GM19239 (cell line): Measurements from ENCODE around the gene SCP2.
"Not testable (repeated sequence)": the region's sequence is repeated elsewhere in the genome, so short reads cannot be mapped to it uniquely, and the experiment has no call there.

ENCODE experiments used
- DNase-seq: peaks from one replicate; pipeline ENCODE4 v3.0.0; 2011; ENCODE audit warnings: low spot score; ENCODE audit not compliant: insufficient read length
- FAIRE-seq: peaks from 2 replicates; lab custom pipeline; 2011; peaks lifted over from hg19 to GRCh38; lab: Jason Lieb, UNC

SCP2 gene

GRCh38 chr1:52915855-52916220 lies 11.2 kb upstream of the SCP2 start:
- FAIRE-seq (no peak), DNase-seq (no peak)

- FAIRE-seq (no peak), DNase-seq (no peak)
Measured at GRCh38 chr1:52916241-52916975, 10.7 kb upstream of the SCP2 start.

GRCh38 chr1:52917156-52917555 lies 9.9 kb upstream of the SCP2 start:
- FAIRE-seq = no peak

GRCh38 chr1:52917581-52917980 lies 9.5 kb upstream of the SCP2 start:
- DNase-seq (no peak), FAIRE-seq (no peak)

More at GRCh38 chr1:52917156-52917555, 9.9 kb upstream of the SCP2 start:
- no peak for DNase-seq

GRCh38 chr1:52918201-52918600 lies 8.9 kb upstream of the SCP2 start:
- DNase-seq (no peak), FAIRE-seq (no peak)

GRCh38 chr1:52919051-52919722 lies 7.9 kb upstream of the SCP2 start:
- FAIRE-seq = no peak
- no peak for DNase-seq

GRCh38 chr1:52919723-52920483 lies 7.2 kb upstream of the SCP2 start:
- FAIRE-seq = no peak
- no peak for DNase-seq

GRCh38 chr1:52920791-52921291 lies 6.2 kb upstream of the SCP2 start:
- no peak for FAIRE-seq
- DNase-seq = no peak

- DNase-seq (no peak), FAIRE-seq (no peak)
Measured at GRCh38 chr1:52925571-52926005, 1.5 kb upstream of the SCP2 start.

- FAIRE-seq (no peak), DNase-seq (no peak)
Measured at GRCh38 chr1:52926864-52927211, 238 bp upstream of the SCP2 start.

- FAIRE-seq = no peak
- DNase-seq = no peak
Measured at GRCh38 chr1:52928015-52928404, 934 bp downstream of the SCP2 start.

GRCh38 chr1:52929019-52929418 lies 1.9 kb downstream of the SCP2 start:
- no peak for DNase-seq
- no peak for FAIRE-seq

GRCh38 chr1:52937433-52938182 lies 10.5 kb downstream of the SCP2 start:
- no peak for FAIRE-seq
- DNase-seq = no peak

- FAIRE-seq = no peak
- no peak for DNase-seq
Measured at GRCh38 chr1:52938183-52938451, 11.0 kb downstream of the SCP2 start.

GRCh38 chr1:52943876-52944416 lies 16.9 kb downstream of the SCP2 start:
- DNase-seq = no peak
- no peak for FAIRE-seq

GRCh38 chr1:52944566-52944965 lies 17.5 kb downstream of the SCP2 start:
- DNase-seq = no peak
- FAIRE-seq = no peak

GRCh38 chr1:52947490-52947889 lies 20.4 kb downstream of the SCP2 start:
- no peak for DNase-seq
- FAIRE-seq = no peak

GRCh38 chr1:52949602-52950001 lies 22.5 kb downstream of the SCP2 start:
- FAIRE-seq, DNase-seq: not testable (repeated sequence)

- DNase-seq (no peak), FAIRE-seq (no peak)
Measured at GRCh38 chr1:52952112-52952511, 25.0 kb downstream of the SCP2 start.
